ENCODE data around the gene NDST1. TPM values are rescaled to one million over a fixed set of nuclear protein-coding genes. Genes with fewer than 3 reads are reported as not detected.

The NDST1 gene
- total and polyA plus RNA-seq, 2 donors (not counting 3 experiments of a cell fraction or from before 2014, with no cell fraction given) = 38.6 to 102 TPM

DNA sequence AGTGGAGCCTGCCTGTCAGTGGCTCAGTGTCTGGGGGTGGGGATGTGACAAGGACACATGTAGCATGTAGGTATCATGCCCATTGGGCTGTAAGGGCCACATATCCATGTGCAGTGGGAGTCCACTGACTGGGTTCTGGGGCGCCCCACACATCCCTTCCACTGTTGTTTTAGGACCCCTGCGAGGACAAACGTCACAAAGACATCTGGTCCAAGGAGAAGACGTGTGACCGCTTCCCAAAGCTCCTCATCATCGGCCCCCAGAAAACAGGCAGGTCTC lies 33.4 kb downstream of the NDST1 start:
- Histone ChIP-seq H3K9ac (replicated peaks; ENCODE audit: extremely low read depth, insufficient read depth, low read length) (no peak overlapping the region), H3K4me1 (ENCODE audit: control insufficient read depth, extremely low read depth, insufficient read depth, low read length) (peaks cover 20% of the 10 kb centered on the region), H4K20me1 (replicated peaks; ENCODE audit: control insufficient read depth, extremely low read depth, insufficient read depth, low read length) (no peaks in the 10 kb centered on the region), H3K27ac (ENCODE audit: insufficient read depth, low read depth, low read length) (no peak overlapping the region), H3K36me3 (ENCODE audit: control insufficient read depth in 2 of 2, extremely low read depth in 1 of 2, insufficient read depth in 2 of 2, low read length in 2 of 2) (peaks cover 3 to 41% of the 10 kb centered on the region in 2 experiments), H3K4me3 (replicated peaks in 1 of 3; ENCODE audit: insufficient read depth in 1 of 3, low read depth in 1 of 3, low read length in 3 of 3) (no peak overlapping the region), H3K27me3 (ENCODE audit: control insufficient read depth in 2 of 2, insufficient read depth in 2 of 2, low read length in 2 of 2) (no peaks in the 10 kb centered on the region), H3K79me2 (ENCODE audit: control insufficient read depth, insufficient read depth, low read length) (no peaks in the 10 kb centered on the region), H3K9me3 (replicated peaks; ENCODE audit: control insufficient read depth, insufficient read depth, low read length) (no peaks in the 10 kb centered on the region), H2AFZ (ENCODE audit: low read depth, low read length) (no peak overlapping the region), H3K4me2 (ENCODE audit: insufficient read depth, low read length) (no peak overlapping the region), H3K9me1 (replicated peaks; ENCODE audit: control insufficient read depth, extremely low read depth, insufficient read depth, low read length) (no peaks in the 10 kb centered on the region)
- intact Hi-C loops (cut with micrococcal nuclease) = no loop called here
- DNase-seq (ENCODE audit: low read depth, low spot score) = no peak
- FAIRE-seq = no peak
- dilution Hi-C loops (cut with MboI; ENCODE audit: extremely low pct_ligation_motif_present, low sequenced_read_pairs) = no loop called here
- TF ChIP-seq POLR2A (IDR thresholded peaks at IDR 0.05; ENCODE audit: low read depth, low read length) = no peak
- TF ChIP-seq JUN (IDR thresholded peaks at IDR 0.05; ENCODE audit: borderline replicate concordance, insufficient read depth, insufficient read length, low read depth) = no peak
- no peak for TF ChIP-seq MYC (IDR thresholded peaks at IDR 0.05; ENCODE audit: low read depth, low read length)
- TF ChIP-seq EZH2 (IDR thresholded peaks at IDR 0.05; ENCODE audit: borderline replicate concordance, low read depth, low read length, severe bottlenecking) = no peak
- TF ChIP-seq, protein P1, sequence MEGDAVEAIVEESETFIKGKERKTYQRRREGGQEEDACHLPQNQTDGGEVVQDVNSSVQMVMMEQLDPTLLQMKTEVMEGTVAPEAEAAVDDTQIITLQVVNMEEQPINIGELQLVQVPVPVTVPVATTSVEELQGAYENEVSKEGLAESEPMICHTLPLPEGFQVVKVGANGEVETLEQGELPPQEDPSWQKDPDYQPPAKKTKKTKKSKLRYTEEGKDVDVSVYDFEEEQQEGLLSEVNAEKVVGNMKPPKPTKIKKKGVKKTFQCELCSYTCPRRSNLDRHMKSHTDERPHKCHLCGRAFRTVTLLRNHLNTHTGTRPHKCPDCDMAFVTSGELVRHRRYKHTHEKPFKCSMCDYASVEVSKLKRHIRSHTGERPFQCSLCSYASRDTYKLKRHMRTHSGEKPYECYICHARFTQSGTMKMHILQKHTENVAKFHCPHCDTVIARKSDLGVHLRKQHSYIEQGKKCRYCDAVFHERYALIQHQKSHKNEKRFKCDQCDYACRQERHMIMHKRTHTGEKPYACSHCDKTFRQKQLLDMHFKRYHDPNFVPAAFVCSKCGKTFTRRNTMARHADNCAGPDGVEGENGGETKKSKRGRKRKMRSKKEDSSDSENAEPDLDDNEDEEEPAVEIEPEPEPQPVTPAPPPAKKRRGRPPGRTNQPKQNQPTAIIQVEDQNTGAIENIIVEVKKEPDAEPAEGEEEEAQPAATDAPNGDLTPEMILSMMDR (IDR thresholded peaks at IDR 0.05; ENCODE audit: extremely low read depth in 1 of 2, insufficient read depth in 1 of 2, low read depth in 1 of 2, low read length in 2 of 2) = no peak
- no peak for TF ChIP-seq POLR2AphosphoS5 (IDR thresholded peaks at IDR 0.05; ENCODE audit: insufficient read depth, low read depth, low read length)
- TF ChIP-seq, protein P2, sequence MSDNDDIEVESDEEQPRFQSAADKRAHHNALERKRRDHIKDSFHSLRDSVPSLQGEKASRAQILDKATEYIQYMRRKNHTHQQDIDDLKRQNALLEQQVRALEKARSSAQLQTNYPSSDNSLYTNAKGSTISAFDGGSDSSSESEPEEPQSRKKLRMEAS (IDR thresholded peaks at IDR 0.05; ENCODE audit: insufficient read depth, insufficient read length) = no peak
- no peak for TF ChIP-seq GATA2 (IDR thresholded peaks at IDR 0.05; ENCODE audit: insufficient read depth, insufficient read length, low read depth, low read length)
- TF ChIP-seq FOS (IDR thresholded peaks at IDR 0.05; ENCODE audit: borderline replicate concordance, insufficient read depth, low read length) = no peak
- CTCF ChIA-PET = interaction anchor here (0.8 to 9.3 kb wide), 8 partner anchors 11 to 91 kb away, joined by 3 to 168 read pairs (median 3); no protein-coding TSS in a partner anchor
- BruUV-seq (replicated peaks) = no TSS peak
- POLR2A ChIA-PET = no interaction called here

Data from endothelial cell of umbilical vein (primary cell).